A204.1 (cell line): ENCODE results near the gene ZSWIM8.
A peak's percentile ranks its signal among the peaks of the same experiment; 100 is the strongest.
"Not testable (repeated sequence)": the region's sequence is repeated elsewhere in the genome, so short reads cannot be mapped to it uniquely, and the experiment has no call there.

Source experiments
- FAIRE-seq: peaks from 2 replicates; lab custom pipeline; 2012; peaks lifted over from hg19 to GRCh38; lab: Jason Lieb, UNC

The ZSWIM8 gene

GRCh38 chr10:73785211-73785720 lies at the start of gene ZSWIM8:
ZSWIM8 (plus strand) TSS chr10:73785606; CDS start chr10:73785879, 273 bp downstream.
- FAIRE-seq: peak; percentile 96

GRCh38 chr10:73740501-73741254 lies 44.7 kb upstream of the ZSWIM8 start:
- not testable (repeated sequence) for FAIRE-seq

GRCh38 chr10:73742454-73742734 lies 43.0 kb upstream of the ZSWIM8 start:
- FAIRE-seq: no peak

GRCh38 chr10:73743327-73743904 lies 42.0 kb upstream of the ZSWIM8 start:
- no peak for FAIRE-seq

GRCh38 chr10:73743905-73744663 lies 41.3 kb upstream of the ZSWIM8 start, which contains the start of gene SEC24C:
SEC24C (plus strand) TSS chr10:73744372; CDS start chr10:73746833, 2,461 bp downstream.
- FAIRE-seq: peak; percentile 87

GRCh38 chr10:73744664-73744975 lies 40.8 kb upstream of the ZSWIM8 start:
- no peak for FAIRE-seq

GRCh38 chr10:73746721-73747120 lies 38.7 kb upstream of the ZSWIM8 start:
- FAIRE-seq: no peak

- no peak for FAIRE-seq
Measured at GRCh38 chr10:73750819-73751218, 34.6 kb upstream of the ZSWIM8 start.

GRCh38 chr10:73756183-73756582 lies 29.2 kb upstream of the ZSWIM8 start:
- no peak for FAIRE-seq

- no peak for FAIRE-seq
Measured at GRCh38 chr10:73758704-73759511, 26.5 kb upstream of the ZSWIM8 start.

GRCh38 chr10:73759512-73760115 lies 25.8 kb upstream of the ZSWIM8 start:
- no peak for FAIRE-seq

- no peak for FAIRE-seq
Measured at GRCh38 chr10:73761781-73762180, 23.6 kb upstream of the ZSWIM8 start.

- no peak for FAIRE-seq
Measured at GRCh38 chr10:73762915-73763314, 22.5 kb upstream of the ZSWIM8 start.

- FAIRE-seq: no peak
Measured at GRCh38 chr10:73763343-73763742, 22.1 kb upstream of the ZSWIM8 start.

GRCh38 chr10:73765066-73765465 lies 20.3 kb upstream of the ZSWIM8 start:
- no peak for FAIRE-seq

GRCh38 chr10:73768881-73769280 lies 16.5 kb upstream of the ZSWIM8 start:
- no peak for FAIRE-seq

GRCh38 chr10:73769396-73769795 lies 16.0 kb upstream of the ZSWIM8 start:
- no peak for FAIRE-seq

GRCh38 chr10:73771722-73772280 lies 13.6 kb upstream of the ZSWIM8 start:
- no peak for FAIRE-seq

- FAIRE-seq: no peak
Measured at GRCh38 chr10:73772281-73773151, 12.9 kb upstream of the ZSWIM8 start.

GRCh38 chr10:73773152-73773879 lies 12.1 kb upstream of the ZSWIM8 start:
- FAIRE-seq: no peak
